ENCODE measurements around the gene UBE2QL1. TPM values are rescaled to one million over a fixed set of nuclear protein-coding genes. Genes with fewer than 3 reads are reported as not detected.

The UBE2QL1 gene
- total RNA-seq, 1 donor from 2014 or later = 2.5 TPM

- TF ChIP-seq CTCF (IDR thresholded peaks at IDR 0.05) (no peak), POLR2AphosphoS5 (IDR thresholded peaks at IDR 0.05; ENCODE audit: insufficient read depth in 1 of 2, low read depth in 1 of 2) (no peak)
- no peaks in the 10 kb centered on the region for H3K9me3 ChIP-seq
- no peak overlapping the region for H3K27ac ChIP-seq
- H3K36me3 ChIP-seq = no peaks in the 10 kb centered on the region
- DNase-seq (ENCODE audit: extremely low spot score in 2 of 2) = peak in 1 of 2 donors; percentile 40
- H3K4me3 ChIP-seq = no peak overlapping the region
- H3K4me1 ChIP-seq = no peaks in the 10 kb centered on the region
- H3K27me3 ChIP-seq = no peaks in the 10 kb centered on the region
- intact Hi-C loops (cut with DNase I) = no loop called here
Measured at GRCh38 chr5:6543346-6543730, 94.7 kb downstream of the UBE2QL1 start.

GRCh38 chr5:6543830-6544560 is 95.3 kb downstream of the UBE2QL1 start:
- TF ChIP-seq POLR2AphosphoS5 (IDR thresholded peaks at IDR 0.05; ENCODE audit: insufficient read depth in 1 of 2, low read depth in 1 of 2) (no peak), POLR2A (IDR thresholded peaks at IDR 0.05) (no peak), CTCF (IDR thresholded peaks at IDR 0.05) (no peak)
- H3K36me3 ChIP-seq = no peaks in the 10 kb centered on the region
- H3K27ac ChIP-seq = no peak overlapping the region
- H3K4me3 ChIP-seq = no peak overlapping the region
- H3K4me1 ChIP-seq = no peaks in the 10 kb centered on the region
- intact Hi-C loops (cut with DNase I) = no loop called here
- no peaks in the 10 kb centered on the region for H3K9me3 ChIP-seq
- no peaks in the 10 kb centered on the region for H3K27me3 ChIP-seq
- DNase-seq (ENCODE audit: extremely low spot score in 2 of 2) = peak; percentile 49 to 65

Other genes with a start within 250 kb of the UBE2QL1 start
- 32.7 TPM for gene MED10, start 70.3 kb upstream of the UBE2QL1 start, total RNA-seq
- 43.2 TPM for gene NSUN2, start 184.2 kb downstream of the UBE2QL1 start, total RNA-seq
- 45.4 TPM for gene SRD5A1, start 184.6 kb downstream of the UBE2QL1 start, total RNA-seq